Measurements from ENCODE around the gene TSPAN5. TPM values are rescaled to one million over a fixed set of nuclear protein-coding genes. Genes with fewer than 3 reads are reported as not detected.
"Not testable (repeated sequence)": the region's sequence is repeated elsewhere in the genome, so short reads cannot be mapped to it uniquely, and the experiment has no call there.

TSPAN5 gene
- total RNA-seq, 1 experiment from 2014 or later: 5.6 TPM

DNA sequence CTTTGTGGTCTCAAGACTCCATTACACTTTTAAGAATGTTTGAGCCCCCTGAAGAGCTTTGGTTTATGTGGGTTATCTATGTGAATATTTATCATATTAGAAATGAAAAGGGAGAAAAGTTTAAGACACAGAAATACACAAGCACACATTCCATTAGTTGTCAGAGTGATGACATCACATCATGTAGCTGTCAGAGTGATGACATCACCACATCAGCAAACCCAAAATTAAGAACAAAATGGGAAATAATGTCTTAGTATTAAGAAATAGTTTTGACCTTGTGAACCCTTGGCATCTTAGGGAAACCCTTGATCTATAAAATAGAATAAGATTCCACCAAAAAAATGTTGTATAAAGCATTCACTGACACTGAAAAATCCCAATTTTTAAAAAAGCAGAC, 195.9 kb downstream of the TSPAN5 start:
- no peak for DNase-seq (ENCODE audit: low spot score)

DNA sequence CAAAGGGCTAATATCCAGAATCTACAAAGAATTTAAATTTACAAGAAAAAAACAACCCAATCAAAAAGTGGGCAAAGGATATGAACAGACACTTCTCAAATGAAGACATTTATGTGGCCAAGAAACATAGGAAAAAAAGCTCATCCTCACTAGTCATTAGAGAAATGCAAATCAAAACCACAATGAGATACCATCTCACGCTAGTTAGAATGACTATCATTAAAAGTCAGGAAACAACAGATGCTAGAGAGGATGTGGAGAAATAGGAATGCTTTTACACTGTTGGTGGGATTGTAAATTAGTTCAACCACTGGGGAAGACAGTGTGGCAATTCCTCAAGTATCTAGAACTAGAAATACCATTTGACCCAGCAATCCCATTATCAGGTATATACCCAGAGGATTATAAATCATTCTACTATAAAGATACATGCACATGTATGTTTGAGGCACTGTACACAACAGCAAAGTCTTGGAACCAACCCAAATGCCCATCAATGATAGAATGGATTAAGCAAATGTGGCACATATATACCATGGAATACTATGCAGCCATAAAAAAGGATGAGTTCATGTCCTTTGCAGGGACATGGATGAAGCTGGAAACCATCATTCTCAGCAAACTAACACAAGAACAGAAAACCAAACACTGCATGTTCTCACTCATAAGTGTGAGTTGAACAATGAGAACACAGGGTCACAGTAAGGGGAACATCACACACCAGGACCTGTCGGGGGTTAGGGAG, 197.1 kb downstream of the TSPAN5 start:
- DNase-seq (ENCODE audit: low spot score): not testable (repeated sequence)

DNA sequence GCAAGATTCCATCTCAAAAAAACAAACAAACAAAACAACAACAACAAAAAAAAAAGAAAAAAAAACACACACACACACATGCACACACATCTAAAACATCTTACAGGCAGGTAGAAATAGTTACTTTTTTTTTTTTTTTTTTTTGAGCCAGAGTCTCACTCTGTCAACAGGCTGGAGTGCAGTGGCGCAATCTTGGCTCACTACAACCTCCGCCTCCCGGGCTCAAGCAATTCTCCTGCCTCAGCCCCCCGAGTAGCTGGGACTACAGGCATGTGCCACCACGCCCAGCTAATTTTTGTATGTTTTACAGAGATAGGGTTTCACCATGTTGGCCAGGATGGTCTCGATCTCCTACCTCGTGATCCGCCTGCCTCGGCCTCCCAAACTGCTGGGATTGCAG, 201.0 kb downstream of the TSPAN5 start:
- DNase-seq (ENCODE audit: low spot score): not testable (repeated sequence)

GRCh38 chr4:98452091-98452490, 206.3 kb downstream of the TSPAN5 start:
- DNase-seq (ENCODE audit: low spot score): no peak

DNA sequence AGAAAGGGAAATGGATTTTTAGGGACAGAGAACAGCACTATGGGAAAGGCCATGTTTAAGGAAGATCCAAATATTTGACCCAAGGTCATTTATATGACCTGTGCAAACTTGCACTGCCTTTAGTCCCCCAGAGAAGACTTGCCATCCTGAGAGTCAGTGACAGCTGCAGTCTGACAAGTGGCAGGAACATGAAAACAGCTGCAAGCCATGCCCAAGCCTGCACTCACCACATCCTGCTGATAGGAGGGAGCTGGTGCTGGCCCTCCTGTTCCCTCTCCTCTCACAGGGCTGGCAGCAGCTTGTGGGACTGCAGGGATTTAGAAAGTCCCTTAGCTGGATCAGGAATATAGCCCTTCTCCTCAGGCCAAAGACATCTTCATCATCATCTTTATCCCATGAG, 209.5 kb downstream of the TSPAN5 start:
- no peak for DNase-seq (ENCODE audit: low spot score)

- DNase-seq (ENCODE audit: low spot score): no peak
These were observed 210.8 kb downstream of the TSPAN5 start for GRCh38 chr4:98447648-98448047.

GRCh38 chr4:98446499-98447375, 211.7 kb downstream of the TSPAN5 start:
- no peak for DNase-seq (ENCODE audit: low spot score)

- no peak for DNase-seq (ENCODE audit: low spot score)
These were observed 214.0 kb downstream of the TSPAN5 start for GRCh38 chr4:98444371-98444770.

DNA sequence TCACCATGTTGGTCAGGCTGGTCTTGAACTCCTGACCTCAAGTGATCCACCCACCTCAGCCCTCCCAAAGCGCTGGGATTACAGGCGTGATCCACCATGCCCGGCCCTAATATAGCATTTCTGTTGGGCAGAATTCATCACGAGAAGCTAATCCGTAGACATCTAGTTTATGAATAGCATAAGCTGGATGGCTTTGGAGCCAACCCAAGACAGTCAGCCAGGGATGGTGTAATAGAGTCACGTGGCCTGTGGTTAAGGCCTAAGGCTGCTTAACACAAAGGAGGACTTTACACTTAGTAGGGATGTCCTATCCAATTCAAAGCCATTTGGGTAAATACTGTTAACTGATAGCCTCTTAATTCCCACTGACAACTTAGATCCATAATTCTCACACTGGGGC, 223.6 kb downstream of the TSPAN5 start:
- DNase-seq (ENCODE audit: low spot score): no peak

- no peak for DNase-seq (ENCODE audit: low spot score)
These were observed 224.7 kb downstream of the TSPAN5 start for GRCh38 chr4:98433691-98434090.

DNA sequence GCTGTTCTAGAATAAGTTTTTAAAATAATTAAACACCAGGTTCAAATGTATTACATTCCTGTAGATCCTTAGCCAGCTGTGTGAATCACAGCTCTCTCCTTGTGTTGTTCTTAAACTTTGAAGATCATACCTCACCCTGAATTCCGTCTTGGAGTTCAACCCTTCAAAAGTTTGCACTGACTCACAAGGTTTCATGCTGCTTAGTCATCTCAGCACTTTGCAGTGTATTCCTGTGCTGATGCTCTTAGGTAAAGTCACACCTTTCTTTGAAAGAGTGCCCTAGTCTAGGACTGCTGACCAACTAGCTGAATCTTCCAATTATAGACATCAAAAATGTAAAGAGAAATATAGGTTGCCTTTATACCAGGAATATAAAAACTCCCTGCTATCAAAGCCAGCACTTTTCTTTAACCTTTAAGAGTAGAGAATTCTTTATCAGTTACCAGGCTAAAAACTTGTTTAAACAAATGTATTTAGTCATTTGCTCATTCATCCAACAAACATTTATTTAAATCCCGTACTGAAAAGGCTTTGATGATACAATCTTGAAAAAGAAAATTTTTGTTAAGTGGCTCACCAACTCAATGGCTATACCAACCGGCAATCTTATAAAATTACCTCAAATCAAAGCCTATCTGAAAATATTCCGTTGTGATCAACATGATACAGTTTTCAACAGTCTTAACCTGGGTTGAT, 227.6 kb downstream of the TSPAN5 start:
- peak; percentile 3 for DNase-seq (ENCODE audit: low spot score)

DNA sequence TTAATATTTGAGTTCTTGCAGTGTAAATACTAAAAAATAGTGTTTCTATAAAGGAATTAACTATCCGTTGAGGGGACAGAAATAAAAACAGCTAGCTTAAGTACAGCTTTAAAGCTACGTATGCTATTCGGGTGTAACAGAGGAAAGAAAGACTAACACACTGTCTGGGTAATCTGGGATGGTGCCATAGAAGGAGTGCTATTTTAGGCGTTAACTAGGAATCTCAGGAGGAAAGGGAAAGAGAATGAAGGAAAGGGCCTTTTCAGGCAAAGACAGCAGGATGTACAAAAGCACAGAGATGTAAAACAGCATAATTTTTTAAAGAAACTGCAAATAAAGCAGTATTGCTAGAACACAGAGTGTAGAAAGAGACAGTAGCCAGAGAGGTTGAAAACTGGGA, 235.4 kb downstream of the TSPAN5 start:
- no peak for DNase-seq (ENCODE audit: low spot score)

GRCh38 chr4:98421111-98421510, 237.3 kb downstream of the TSPAN5 start:
- DNase-seq (ENCODE audit: low spot score): no peak

Data from HT-29 (cell line).